C4-2B (cell line): ENCODE results near the gene FSTL4.

Source experiments
- H3K27ac ChIP-seq: fragments of 450-650 bp; 2 replicates; pipeline ENCODE4 v1.5.1; 2017
- ZFX ChIP-seq: fragments of 450-650 bp; IDR thresholded peaks from 2 replicates; pipeline ENCODE4 v1.6.1; 2017
- TF ChIP-seq, protein P1 (sequence below): fragments of 450-650 bp; conservative IDR thresholded peaks from 2 replicates; pipeline ENCODE4 v1.5.1; 2017; ENCODE audit warnings: mild to moderate bottlenecking

Gene FSTL4

DNA sequence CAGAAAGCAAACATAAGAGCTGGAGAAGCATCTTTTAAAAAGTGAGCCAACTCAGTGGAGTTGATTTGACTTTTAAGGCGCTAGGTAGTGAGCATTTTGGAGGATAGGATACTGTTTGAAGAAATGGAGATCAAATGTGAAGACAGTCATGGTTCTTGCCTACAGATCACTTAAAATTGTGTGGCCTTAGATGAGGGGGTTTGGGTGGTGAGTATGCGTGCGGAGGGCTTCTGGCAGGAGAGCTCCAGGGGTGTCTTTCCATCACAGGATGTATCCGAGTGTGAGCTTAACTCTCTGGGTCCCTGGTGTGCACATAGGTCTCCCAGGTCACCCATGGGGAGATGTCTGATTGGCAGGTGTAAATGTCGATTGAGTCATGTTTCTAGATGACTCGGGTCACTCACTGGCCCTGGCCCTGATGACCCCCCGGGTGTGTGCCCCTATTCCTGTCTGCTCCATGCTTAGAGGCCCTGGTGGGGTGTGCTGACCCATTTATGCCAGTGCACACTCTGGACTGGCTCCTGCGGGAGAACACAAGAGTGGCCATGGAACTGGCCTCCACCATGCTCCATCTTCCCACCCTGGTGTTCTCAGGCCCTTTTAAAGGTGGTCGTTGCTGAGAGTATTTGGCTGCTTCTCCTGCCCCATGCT lies 274.4 kb downstream of the FSTL4 start:
- no peak overlapping the region for H3K27ac ChIP-seq
- no peak for TF ChIP-seq ZFX
- TF ChIP-seq, protein P1, sequence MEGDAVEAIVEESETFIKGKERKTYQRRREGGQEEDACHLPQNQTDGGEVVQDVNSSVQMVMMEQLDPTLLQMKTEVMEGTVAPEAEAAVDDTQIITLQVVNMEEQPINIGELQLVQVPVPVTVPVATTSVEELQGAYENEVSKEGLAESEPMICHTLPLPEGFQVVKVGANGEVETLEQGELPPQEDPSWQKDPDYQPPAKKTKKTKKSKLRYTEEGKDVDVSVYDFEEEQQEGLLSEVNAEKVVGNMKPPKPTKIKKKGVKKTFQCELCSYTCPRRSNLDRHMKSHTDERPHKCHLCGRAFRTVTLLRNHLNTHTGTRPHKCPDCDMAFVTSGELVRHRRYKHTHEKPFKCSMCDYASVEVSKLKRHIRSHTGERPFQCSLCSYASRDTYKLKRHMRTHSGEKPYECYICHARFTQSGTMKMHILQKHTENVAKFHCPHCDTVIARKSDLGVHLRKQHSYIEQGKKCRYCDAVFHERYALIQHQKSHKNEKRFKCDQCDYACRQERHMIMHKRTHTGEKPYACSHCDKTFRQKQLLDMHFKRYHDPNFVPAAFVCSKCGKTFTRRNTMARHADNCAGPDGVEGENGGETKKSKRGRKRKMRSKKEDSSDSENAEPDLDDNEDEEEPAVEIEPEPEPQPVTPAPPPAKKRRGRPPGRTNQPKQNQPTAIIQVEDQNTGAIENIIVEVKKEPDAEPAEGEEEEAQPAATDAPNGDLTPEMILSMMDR, result no peak

GRCh38 chr5:133336969-133337410 lies 275.4 kb downstream of the FSTL4 start:
- no peak overlapping the region for H3K27ac ChIP-seq
- no peak for TF ChIP-seq ZFX
- TF ChIP-seq, protein P1, result no peak

DNA sequence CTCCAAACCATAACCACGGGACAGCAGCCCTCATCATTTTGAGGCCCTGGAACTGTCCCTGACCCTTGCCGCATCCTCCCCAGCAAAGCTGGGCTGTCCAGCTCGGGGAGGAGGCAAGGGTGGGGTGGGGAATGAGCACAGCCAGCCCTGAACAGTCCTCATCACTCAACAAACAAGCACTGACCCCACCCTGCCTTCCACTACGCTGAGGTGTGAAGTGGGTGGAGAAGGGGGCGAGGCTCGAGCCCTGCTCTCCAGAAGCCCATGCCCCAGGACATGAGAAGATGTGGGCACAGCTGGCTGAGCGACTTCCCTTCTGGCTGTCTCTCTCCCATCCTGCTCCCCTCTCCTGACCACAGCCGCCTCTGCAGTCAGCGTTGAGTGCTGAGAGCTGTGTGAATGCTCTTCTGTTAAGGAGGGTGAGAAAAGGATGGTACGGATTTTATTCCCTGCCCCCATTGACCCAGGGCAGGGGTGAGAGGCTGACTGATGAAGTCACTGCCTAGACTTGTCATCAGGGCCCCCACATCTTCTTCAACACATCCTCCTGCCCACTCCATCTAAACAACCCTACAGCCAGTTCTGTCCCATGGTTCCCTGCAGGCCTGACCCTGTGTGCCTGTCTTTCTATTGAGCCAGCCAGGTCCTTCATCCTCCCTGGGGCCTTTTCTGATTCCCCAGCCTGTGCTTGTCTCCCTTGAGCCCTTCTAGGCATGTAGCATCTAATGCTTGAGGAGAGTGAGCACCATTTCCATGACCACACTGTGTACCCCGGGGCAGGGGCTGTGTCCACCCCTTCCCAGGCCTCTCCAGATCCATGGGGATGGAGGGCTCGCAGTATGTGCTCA lies 276.0 kb downstream of the FSTL4 start:
- TF ChIP-seq ZFX, result no peak
- TF ChIP-seq, protein P1, result no peak
- no peak overlapping the region for H3K27ac ChIP-seq

DNA sequence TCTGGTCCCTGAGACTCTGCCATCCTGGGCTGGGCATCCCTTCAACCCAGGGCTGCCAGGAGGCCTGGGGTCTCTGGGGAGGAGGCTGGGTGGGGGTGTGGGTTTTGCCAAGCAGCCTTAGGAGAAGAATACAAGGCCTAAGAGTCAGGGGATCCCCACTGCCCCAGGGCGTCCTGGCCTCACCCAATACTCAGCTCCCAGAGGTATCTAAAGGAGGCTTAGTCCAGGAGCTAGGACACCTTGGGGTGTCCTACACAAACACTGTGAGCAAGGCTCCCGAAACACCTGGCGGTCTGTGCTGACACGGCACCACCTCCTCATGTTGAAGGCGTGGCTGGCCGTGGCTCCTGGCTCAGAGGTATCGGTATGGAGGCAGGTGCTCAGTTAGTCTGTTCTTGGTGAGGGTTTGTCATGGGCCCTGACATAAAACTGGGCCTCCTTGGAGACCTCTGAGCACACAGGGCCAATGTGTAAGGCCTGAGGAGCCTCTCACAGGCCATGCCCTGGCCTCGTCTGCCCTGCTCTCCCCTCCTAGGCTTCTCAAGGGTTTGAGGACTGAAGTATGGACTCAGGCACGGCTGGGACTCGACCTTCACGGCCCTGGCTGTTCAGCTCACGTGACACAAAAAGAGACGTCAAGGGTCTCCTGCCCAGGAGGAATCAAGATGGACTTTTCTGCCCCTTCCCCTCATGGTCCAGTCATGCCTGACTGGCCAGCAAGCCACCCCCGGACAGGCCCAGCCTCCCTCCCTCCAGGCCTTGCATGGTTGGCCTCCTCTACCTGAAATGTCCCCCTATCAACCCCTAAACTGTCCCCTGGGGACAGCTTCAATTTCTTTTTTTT lies 277.3 kb downstream of the FSTL4 start:
- TF ChIP-seq, protein P1, result no peak
- TF ChIP-seq ZFX, result no peak
- no peak overlapping the region for H3K27ac ChIP-seq

DNA sequence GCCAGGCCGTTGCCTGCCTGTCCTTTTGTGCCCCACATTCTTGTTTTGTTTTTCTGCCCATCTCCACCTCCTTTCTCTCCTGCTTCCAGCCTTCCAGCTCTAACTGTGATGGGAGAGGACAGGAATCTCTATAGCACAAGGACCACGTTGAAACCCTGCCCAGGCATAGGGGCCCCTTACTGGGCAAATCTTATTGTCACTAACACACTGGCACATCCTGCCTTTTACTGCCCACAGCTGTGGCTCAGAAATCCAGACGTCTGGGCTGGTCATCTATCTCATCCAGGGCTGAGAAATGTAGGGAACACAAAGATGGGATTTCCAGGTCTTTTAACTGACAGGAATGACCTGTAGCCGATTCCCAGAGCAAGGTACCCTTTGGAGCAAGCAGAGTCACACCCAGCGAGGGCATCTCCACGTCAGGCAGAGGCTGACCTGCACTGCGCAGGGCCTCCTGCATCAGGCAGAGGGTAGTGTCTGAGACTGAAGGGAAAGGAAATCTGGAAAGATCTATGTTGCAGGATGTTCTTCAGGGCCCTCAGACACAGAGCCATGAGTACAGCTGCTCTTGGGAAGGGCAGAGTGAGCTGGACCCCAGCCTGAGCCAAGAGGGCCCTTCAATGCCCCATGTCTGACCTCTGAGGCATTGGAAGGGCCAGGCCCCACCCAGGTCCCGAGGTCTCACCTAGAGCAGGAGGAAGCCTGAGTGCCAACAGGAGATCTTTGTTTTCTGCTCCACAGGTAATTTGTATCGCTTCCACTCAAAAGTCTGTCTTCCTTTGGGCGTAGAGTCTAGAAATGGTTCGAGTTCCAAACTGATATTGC lies 278.8 kb downstream of the FSTL4 start:
- TF ChIP-seq, protein P1, result no peak
- no peak for TF ChIP-seq ZFX
- no peak overlapping the region for H3K27ac ChIP-seq

GRCh38 chr5:133332439-133333024 lies 279.8 kb downstream of the FSTL4 start:
- H3K27ac ChIP-seq, result no peak overlapping the region
- TF ChIP-seq ZFX, result no peak
- TF ChIP-seq, protein P1, result no peak
